PFSK-1 (cell line): ENCODE results near the gene BEST1.

Experiments
- FOXP2 ChIP-seq: optimal IDR thresholded peaks from 2 replicates; pipeline ENCODE3; 2011; ENCODE audit warnings: borderline replicate concordance, control low read depth, inconsistent platforms; ENCODE audit not compliant: insufficient read depth; ENCODE audit errors: extremely low read length, extremely low read depth
- POLR2AphosphoS5 ChIP-seq: IDR thresholded peaks from 2 replicates; pipeline ENCODE4 v1.6.1; 2012; ENCODE audit warnings: low read depth, mild to moderate bottlenecking, control low read depth, low read length, moderate library complexity
- SIN3A ChIP-seq: IDR thresholded peaks from 2 replicates; pipeline ENCODE4 v1.6.1; 2012; ENCODE audit warnings: mild to moderate bottlenecking, low read length, moderate library complexity, borderline replicate concordance; ENCODE audit not compliant: insufficient read depth
- TAF1 ChIP-seq: IDR thresholded peaks from 2 replicates; pipeline ENCODE4 v1.6.1; 2012; ENCODE audit warnings: low read length, control low read depth, borderline replicate concordance; ENCODE audit not compliant: insufficient read depth
- TF ChIP-seq, protein P1 (sequence below), 2 experiments: IDR thresholded peaks; 2 replicates each; pipeline versions ENCODE4 v1.6.1 to v1.8.0; 2011 to 2012; ENCODE audit warnings: low read depth in 2 of 2, low read length in 2 of 2, control low read depth in 1 of 2, inconsistent platforms in 1 of 2, mild to moderate bottlenecking in 1 of 2, moderate library complexity in 1 of 2; ENCODE audit not compliant: insufficient read depth in 1 of 2

BEST1 gene

DNA sequence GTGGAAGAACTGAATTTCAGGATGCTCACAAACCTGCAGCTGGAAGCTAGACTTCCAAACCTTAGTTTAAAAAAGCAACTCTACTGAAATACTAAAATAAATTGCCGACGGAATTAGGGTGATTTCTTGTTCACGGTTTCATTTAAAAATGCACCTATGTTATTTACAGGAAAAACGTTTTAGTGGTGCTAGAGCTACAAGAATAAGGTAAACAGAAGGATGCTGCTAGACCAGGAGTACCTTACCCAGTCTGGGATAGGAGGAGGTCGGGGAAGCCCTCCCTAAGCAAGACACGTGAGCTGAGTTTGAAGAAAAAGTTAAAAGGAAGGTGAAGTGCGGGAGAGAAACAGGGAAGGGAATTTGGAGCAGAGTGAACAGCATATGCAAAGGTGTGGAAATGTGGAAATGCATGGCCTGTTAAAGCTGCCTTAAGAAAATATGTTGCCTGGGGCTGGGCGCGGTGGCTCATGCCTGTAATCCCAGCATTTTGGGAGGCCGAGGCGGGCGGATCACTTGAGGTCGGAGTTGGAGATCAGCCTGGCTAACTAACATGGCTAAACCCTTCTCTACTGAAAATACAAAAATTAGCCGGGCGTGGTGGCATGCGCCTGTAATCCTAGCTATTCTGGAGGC lies 18.7 kb downstream of the BEST1 start:
- TF ChIP-seq SIN3A (no peak), POLR2AphosphoS5 (no peak), TAF1 (no peak), FOXP2 (no peak)
- TF ChIP-seq, protein P1, sequence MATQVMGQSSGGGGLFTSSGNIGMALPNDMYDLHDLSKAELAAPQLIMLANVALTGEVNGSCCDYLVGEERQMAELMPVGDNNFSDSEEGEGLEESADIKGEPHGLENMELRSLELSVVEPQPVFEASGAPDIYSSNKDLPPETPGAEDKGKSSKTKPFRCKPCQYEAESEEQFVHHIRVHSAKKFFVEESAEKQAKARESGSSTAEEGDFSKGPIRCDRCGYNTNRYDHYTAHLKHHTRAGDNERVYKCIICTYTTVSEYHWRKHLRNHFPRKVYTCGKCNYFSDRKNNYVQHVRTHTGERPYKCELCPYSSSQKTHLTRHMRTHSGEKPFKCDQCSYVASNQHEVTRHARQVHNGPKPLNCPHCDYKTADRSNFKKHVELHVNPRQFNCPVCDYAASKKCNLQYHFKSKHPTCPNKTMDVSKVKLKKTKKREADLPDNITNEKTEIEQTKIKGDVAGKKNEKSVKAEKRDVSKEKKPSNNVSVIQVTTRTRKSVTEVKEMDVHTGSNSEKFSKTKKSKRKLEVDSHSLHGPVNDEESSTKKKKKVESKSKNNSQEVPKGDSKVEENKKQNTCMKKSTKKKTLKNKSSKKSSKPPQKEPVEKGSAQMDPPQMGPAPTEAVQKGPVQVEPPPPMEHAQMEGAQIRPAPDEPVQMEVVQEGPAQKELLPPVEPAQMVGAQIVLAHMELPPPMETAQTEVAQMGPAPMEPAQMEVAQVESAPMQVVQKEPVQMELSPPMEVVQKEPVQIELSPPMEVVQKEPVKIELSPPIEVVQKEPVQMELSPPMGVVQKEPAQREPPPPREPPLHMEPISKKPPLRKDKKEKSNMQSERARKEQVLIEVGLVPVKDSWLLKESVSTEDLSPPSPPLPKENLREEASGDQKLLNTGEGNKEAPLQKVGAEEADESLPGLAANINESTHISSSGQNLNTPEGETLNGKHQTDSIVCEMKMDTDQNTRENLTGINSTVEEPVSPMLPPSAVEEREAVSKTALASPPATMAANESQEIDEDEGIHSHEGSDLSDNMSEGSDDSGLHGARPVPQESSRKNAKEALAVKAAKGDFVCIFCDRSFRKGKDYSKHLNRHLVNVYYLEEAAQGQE (IDR thresholded peaks at IDR 0.05; ENCODE audit: insufficient read depth in 1 of 2, low read depth in 2 of 2, low read length in 2 of 2), result no peak

DNA sequence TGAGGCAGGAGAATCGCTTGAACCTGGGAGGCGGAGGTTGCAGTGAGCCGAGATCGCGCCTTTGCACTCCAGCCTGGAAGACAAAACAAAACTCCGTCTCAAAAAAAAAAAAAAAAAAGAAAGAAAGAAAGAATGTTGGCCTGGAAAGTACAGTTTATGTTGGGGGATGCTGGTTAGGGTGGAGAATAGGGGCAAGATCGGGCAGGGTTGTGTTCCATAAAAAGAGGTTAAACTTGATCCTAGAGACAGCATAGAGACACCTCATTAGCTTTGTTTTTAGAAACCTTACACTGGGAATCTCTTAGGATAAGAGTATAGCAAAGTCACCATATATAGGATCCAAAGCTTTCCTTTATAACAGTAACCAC lies 19.2 kb downstream of the BEST1 start:
- TF ChIP-seq POLR2AphosphoS5, result no peak
- TF ChIP-seq FOXP2, result no peak
- TF ChIP-seq, protein P1 (IDR thresholded peaks at IDR 0.05; ENCODE audit: insufficient read depth in 1 of 2, low read depth in 2 of 2, low read length in 2 of 2), result no peak
- TF ChIP-seq SIN3A, result no peak
- no peak for TF ChIP-seq TAF1

DNA sequence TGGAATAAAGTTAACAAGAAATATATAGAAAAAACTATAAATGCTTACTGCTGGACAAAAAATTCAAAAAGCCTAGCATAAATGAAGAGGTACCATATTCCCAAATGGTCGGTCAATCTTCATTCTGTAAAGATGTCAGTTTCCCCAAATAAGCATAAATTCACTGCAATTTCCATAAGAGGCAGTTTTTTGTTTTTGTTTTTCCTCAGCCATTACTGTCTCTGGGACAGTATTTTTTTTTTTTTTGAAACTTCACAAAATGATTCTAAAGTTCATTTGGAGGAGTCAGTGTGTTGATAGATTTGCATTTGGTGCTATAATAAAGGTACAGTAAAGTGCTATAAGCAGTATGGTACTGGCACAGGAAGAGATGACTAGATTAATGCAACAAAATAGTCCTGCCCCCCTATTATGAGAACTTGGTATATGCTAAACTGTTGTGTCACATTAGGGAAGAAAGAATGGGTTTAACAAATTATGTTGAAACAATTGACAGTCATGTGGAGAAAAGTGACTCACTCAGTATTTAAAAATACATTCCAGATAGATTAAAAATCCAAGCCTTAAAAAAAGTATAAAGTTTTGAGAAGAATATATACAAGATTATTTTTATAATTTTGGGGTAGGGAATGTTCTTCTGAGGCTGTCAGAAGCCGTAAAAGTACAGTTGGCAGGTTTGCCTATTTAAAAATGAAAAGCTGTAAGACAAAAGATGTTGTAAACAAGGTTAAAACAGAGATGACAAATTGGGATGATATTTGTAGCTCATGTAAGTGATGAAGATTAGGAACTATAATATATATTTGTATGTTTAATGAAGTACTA lies 19.9 kb downstream of the BEST1 start:
- TF ChIP-seq POLR2AphosphoS5 (no peak), SIN3A (no peak)
- TF ChIP-seq, protein P1 (IDR thresholded peaks at IDR 0.05; ENCODE audit: insufficient read depth in 1 of 2, low read depth in 2 of 2, low read length in 2 of 2), result no peak

DNA sequence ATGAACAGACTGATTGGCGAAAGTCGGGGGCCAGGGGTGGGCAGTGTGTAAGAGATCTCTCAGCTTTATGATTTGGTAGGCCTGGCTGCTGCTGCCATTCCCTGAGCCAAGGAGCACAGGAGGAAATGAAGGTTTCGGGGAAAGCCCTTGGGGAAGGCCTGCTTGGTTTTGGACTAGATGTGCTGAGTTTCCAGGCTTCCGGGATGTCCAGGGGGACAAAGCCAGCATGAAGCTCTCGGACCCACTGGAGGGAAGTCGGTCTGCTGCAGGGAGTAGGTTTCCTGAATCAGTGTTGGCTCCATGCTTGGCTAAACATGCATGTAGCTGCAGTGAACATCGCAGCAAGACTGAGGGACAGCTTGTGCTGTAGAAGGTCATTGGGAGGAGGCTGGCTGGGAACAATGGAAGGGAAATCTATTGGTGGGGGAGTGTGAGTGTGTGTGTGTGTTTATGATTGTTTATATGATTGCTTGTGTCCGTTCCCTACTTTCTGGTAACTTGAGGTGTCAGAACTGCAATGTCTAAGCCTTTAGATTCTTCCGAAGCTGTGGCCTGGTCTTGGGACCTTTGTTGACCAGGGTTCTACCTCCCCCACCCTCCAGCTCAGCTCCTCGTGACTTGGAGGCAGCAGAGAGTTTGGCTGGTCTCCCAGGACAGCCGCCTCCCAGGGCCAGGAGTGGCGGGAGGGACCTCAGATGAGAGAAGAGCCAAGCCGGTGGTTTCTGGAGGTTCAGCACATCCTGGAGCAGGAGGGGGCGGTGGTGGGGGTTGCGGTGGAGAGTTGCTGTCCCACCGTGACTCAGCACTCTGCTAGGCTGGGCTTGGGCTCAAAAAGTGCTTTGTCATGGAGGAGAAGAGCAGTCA lies 21.3 kb downstream of the BEST1 start:
- TF ChIP-seq TAF1 (peak; percentile 79; the same call in 1 of the 2 replicates), POLR2AphosphoS5 (peak; percentile 66; the same call in 1 of the 2 replicates), FOXP2 (peak; percentile 94), SIN3A (no peak)
- TF ChIP-seq, protein P1 (IDR thresholded peaks at IDR 0.05; ENCODE audit: insufficient read depth in 1 of 2, low read depth in 2 of 2, low read length in 2 of 2), result peak in 1 of 2 experiments; percentile 10; a peak in 1 of 4 replicates
